Activated gamma-delta T cell treated with Interleukin-2 at 50 U/mL for 16 hours (primary cell): ENCODE measurements around the gene EPB41L5.
"Not testable (repeated sequence)": the region's sequence is repeated elsewhere in the genome, so short reads cannot be mapped to it uniquely, and the experiment has no call there.

ENCODE experiments used
- DNase-seq: peaks from one replicate; pipeline ENCODE4 v3.0.0-alpha.2; 2020

Gene EPB41L5

GRCh38 chr2:120105360-120105759 lies 92.5 kb downstream of the EPB41L5 start:
- no peak for DNase-seq

GRCh38 chr2:120108049-120108448 lies 95.2 kb downstream of the EPB41L5 start:
- no peak for DNase-seq

- no peak for DNase-seq
These were observed 95.9 kb downstream of the EPB41L5 start for GRCh38 chr2:120108749-120109148.

- no peak for DNase-seq
These were observed 96.5 kb downstream of the EPB41L5 start for GRCh38 chr2:120109186-120110061.

- DNase-seq = no peak
These were observed 97.1 kb downstream of the EPB41L5 start for GRCh38 chr2:120110062-120110362.

- DNase-seq = no peak
These were observed 97.6 kb downstream of the EPB41L5 start for GRCh38 chr2:120110507-120110906.

GRCh38 chr2:120111193-120111592 lies 98.3 kb downstream of the EPB41L5 start:
- DNase-seq = no peak

- DNase-seq = no peak
These were observed 105.1 kb downstream of the EPB41L5 start for GRCh38 chr2:120118018-120118417.

- no peak for DNase-seq
These were observed 105.6 kb downstream of the EPB41L5 start for GRCh38 chr2:120118471-120118870.

GRCh38 chr2:120121337-120121736 lies 108.5 kb downstream of the EPB41L5 start:
- not testable (repeated sequence) for DNase-seq

GRCh38 chr2:120123090-120123489 lies 110.2 kb downstream of the EPB41L5 start:
- DNase-seq = no peak

- no peak for DNase-seq
These were observed 112.3 kb downstream of the EPB41L5 start for GRCh38 chr2:120125195-120125594.

GRCh38 chr2:120128216-120128615 lies 115.3 kb downstream of the EPB41L5 start:
- no peak for DNase-seq

- no peak for DNase-seq
These were observed 119.3 kb downstream of the EPB41L5 start for GRCh38 chr2:120132190-120132589.

- no peak for DNase-seq
These were observed 119.8 kb downstream of the EPB41L5 start for GRCh38 chr2:120132691-120133090.

GRCh38 chr2:120133572-120134244 lies 120.8 kb downstream of the EPB41L5 start:
- no peak for DNase-seq

- DNase-seq = no peak
These were observed 121.4 kb downstream of the EPB41L5 start for GRCh38 chr2:120134263-120134662.

- not testable (repeated sequence) for DNase-seq
These were observed 122.1 kb downstream of the EPB41L5 start for GRCh38 chr2:120135013-120135412.

GRCh38 chr2:120140866-120141265 lies 128.0 kb downstream of the EPB41L5 start:
- no peak for DNase-seq

GRCh38 chr2:120141300-120142069 lies 128.6 kb downstream of the EPB41L5 start:
- DNase-seq = no peak

GRCh38 chr2:120142528-120143219 lies 129.8 kb downstream of the EPB41L5 start:
- DNase-seq = no peak

- DNase-seq = no peak
These were observed 135.4 kb downstream of the EPB41L5 start for GRCh38 chr2:120148229-120148628.

- DNase-seq = no peak
These were observed 135.8 kb downstream of the EPB41L5 start for GRCh38 chr2:120148669-120149068.
